GM18907 (cell line): ENCODE measurements around the gene ASF1B.
"Not testable (repeated sequence)": the region's sequence is repeated elsewhere in the genome, so short reads cannot be mapped to it uniquely, and the experiment has no call there.

Experiments
- ATAC-seq: cut with Tn5 transposase; IDR thresholded peaks from one replicate; pipeline ENCODE4 v1.9.1; 2021; ENCODE audit warnings: mild to moderate bottlenecking, moderate library complexity; ENCODE audit not compliant: unreplicated experiment

ASF1B gene

GRCh38 chr19:14136509-14137281, at the start of gene ASF1B:
Gene ASF1B (minus strand): TSS chr19:14136589. CDS start chr19:14136456, 133 bp downstream.
- peak; percentile 82 for ATAC-seq

DNA sequence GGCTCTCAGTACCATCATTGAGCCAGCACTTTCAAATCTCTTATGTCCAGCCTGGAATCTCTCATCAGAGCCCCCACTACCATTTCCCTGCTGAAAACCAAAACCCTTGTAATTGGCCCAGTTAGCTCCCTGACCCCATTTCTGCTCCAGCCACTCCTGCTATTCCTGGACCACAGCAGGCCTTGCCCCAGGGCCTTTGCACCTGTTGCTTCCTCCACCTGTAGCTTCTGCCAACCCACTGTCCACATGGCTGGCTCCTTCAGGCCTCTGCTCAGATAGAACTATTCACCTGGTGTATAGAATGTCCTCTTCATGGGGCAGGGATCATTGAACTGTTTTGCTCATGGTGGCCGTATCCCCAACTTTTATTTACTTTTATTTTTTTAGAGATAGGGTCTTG, 49.3 kb upstream of the ASF1B start:
- not testable (repeated sequence) for ATAC-seq

- no peak for ATAC-seq
These were observed 48.8 kb upstream of the ASF1B start for GRCh38 chr19:14185158-14185557.

DNA sequence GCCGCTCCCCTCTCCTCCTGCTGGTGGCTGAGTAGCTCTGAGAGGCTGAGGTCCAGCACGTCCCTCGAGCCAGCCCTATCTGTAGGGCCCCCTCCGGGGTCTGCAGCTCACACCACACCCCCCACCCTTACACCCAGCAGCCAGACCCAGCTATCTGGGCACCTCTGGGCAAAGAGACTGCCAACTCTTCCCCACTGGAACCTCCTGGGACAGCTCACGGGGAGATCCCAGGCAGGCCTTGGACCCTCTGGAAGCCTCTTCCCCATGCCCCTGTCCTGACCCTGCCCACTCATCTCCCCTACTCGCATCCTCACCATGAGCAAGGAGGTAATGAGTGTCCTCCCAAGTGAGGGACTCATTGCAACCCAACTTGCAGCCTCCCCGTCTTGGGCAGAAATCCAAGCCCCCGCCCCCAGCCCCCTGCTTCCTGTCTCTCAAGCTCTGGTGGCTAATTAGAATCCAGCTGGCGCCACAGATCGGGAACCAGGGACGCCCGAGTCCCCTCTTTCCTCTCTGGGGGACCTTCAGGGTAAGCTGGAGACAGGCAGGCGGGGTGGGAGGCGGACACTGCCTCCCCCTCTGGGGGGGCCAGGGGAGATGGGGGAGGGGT, 47.5 kb upstream of the ASF1B start:
- ATAC-seq, result no peak

DNA sequence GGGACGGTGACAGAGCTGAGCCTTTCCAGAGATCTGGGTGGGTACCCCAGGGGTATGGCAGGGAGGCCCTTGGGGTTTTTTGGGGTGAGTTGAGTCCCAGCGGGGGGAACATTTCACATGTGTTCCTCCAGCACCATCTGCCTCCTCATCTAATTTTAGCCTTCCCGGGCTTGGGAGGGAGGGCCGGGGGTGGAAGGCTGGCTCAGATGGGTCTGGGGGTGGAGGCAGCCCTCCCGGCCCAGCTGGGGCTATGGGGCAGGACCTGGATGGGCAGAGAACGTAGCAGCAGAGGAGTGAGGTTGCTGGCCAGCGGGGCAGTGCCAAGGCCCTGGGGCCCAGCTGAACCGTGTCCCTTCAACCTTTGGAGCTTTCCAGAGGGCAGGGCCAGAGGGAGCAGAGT, 46.1 kb upstream of the ASF1B start:
- ATAC-seq, result no peak

DNA sequence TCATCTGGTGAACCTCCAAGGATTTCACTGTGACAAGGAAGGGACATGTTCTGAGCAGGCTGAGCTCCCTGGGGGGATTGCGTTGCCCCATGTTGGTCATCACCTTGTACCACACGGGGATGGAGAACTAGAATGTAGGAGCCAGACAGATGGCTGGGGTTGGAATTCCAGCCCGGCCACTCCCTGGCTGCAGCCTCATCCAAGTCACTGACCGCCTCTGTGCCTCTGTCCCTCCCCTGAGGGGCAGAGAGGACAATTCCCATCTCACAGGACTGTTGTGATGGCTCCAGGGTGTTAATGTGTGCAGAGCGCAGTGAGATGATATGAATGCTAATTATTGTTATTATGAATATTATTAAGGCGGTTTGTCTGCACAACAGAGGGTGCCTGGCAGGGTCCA, 45.5 kb upstream of the ASF1B start:
- ATAC-seq, result no peak

DNA sequence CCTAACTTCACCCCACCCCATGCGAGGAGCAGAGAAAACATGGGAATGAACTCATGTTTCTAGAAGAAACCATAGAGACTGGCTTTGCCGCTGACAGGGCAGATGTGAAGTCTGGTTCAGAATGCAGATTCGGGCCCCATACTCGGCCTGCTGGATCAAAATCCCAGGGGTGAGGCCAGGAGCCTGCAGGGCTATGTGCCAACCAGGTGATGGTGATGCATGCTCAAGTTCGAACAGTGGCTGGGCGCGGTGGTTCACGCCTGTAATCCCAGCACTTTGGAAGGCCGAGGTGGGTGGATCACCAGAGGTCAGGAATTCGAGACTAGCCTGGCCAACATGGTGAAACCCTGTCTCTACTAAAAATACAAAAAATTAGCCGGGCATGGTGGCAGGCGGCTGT, 44.8 kb upstream of the ASF1B start:
- not testable (repeated sequence) for ATAC-seq

DNA sequence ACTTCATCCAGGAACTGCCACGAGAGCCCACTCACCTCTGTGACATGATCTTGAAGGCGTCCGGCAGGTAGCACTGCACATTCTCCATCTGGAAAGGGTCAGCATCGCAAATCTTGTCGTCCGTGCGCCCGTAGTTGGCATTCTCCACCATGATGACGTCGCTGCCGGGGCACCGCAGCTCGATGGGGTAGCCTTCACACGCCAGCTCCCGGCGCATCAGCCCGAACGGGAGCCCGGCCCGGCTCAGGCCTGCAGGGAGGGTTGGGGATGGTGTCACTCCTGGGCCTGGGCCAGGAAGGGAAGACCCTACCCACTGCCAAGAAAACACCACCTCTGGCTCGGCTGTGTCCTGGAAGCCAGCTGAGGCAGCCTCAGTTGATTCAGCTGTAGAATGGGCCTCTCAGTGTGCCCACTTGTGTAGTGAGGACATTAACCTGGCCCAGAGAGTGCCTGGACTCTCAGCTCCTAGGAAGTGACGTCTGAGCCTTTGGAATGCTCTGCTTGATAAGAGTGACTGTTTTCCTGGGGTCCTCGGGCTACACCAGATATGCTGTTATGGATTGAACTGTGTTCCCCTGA, 41.2 kb upstream of the ASF1B start:
- ATAC-seq, result no peak

GRCh38 chr19:14175351-14175792, 39.0 kb upstream of the ASF1B start:
- no peak for ATAC-seq

- ATAC-seq, result no peak
These were observed 38.5 kb upstream of the ASF1B start for GRCh38 chr19:14174883-14175282.

- no peak for ATAC-seq
These were observed 32.6 kb upstream of the ASF1B start for GRCh38 chr19:14168993-14169392.

- no peak for ATAC-seq
These were observed 32.0 kb upstream of the ASF1B start for GRCh38 chr19:14168259-14168972.

GRCh38 chr19:14167576-14168138, 31.3 kb upstream of the ASF1B start:
- ATAC-seq, result no peak

- ATAC-seq, result no peak
These were observed 30.7 kb upstream of the ASF1B start for GRCh38 chr19:14166999-14167575.

DNA sequence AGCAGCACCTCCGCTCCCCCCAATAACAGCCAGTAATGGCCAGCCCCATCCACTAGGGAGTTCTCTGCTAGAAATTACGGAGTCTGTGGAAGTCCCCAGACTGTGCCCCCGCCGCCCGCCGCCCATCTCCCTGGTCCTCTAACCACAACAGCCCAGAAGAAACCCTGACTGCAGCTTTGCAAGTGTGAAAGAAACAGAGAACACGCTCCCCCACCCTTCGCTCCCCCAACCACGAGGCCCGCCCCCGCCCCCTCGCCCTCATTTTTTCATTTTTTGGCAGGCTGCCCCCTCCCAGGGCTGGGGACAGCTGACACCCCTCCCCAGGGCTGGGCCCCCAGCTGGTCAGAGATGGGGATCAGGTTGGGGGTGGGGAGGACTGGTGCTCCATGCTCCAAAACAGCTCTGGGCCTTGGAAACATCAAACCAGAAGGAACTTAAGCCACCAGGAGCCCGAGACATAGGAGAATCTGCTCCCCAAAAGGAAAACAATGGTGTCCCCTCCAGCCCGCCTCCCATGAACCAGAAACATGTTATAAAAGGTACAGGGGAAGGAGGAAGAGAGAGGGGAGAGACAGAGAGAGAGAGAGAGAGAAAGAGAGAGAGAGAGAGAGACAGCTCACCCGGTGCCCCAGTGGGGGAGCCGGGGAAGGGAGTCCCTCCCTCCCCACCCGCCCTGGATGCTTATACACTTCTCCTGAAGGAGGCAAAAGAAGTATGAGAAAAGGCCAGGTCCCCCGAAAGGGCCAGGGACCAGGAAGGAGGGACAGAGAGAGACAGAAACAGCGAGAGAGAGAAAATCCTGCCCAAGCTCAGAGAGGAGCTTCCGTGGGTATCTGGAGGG, 29.8 kb upstream of the ASF1B start:
- no peak for ATAC-seq

DNA sequence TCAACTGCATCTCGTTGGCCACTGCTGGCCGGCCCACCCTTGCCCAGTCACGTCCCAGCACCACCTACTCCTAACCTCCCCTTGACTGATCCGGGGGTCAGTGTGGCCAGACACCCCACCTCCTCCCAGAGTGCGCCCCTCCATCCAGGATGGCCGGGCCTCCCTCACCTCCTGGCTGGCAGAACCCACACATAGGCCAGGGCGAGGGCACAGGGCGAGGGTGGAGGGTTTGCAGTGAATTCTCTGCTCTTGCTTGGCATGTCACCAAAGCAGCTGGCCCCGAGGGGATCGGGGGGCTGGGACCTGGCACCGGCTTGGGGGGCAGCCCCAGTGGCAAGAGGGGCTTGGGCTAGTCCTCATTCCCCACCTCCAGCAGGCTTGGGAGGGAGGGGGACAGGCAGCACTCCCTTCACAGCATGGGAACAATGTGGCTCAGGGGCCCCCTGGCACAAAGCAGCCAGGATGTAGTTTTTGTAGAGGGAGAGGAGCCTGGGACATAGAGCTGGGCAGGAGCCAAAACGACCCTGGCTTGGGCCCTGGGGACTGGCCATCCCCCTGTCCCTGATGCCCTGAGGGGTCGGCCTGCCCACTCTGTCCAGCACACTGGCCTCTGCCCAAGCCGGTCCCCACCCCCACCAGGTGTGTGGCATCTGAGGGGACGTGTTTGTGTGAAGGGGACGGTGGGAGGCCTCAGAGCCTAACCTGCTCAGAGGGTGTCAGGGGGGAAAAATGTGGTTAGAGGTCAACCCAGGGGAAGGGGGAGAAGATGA, 28.5 kb upstream of the ASF1B start:
- ATAC-seq, result no peak

DNA sequence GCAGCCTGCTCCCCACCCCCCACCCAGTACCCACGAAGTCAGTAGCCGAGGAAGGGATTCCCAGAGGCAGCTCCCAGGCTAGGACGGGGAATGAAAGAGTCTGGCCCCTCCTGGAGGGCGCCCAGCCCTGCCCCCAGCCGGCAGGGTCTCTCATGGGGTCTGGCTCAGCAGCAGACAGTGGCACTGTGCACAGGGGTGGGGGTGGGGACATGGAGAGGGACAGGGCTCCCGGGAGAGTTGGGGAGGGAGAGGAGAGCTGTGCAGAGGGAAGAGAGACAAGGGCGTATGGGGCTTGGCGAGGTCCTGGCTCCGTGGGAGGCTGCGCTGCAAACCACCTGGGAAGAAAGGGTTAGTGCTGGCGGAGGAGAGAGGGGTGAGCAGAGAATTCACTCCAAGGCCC, 27.7 kb upstream of the ASF1B start:
- ATAC-seq, result no peak

DNA sequence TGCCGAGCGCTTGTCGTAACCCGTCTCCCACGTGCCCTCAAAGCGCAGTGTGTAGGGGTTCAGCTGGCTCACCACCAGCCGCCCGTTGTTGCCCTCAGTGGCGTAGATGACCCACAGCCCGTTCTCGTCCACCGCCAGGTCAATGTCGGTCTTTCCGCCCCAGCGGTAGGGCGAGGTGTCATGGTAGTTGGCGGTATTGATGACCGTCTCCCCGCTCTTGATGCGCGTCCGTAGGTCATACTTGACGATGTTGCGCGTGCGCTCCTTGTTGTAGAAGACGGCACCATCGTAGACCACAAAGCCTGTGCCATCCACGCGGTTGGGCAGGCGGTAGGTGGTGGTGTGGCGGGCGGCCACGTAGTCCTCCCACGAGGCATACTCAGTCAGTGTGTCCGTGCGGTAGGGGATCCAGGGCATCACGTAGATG, 26.5 kb upstream of the ASF1B start:
- no peak for ATAC-seq

- ATAC-seq, result no peak
These were observed 24.9 kb upstream of the ASF1B start for GRCh38 chr19:14161305-14161704.
